Measurements from ENCODE around the gene TCTN1. TPM values are rescaled to one million over a fixed set of nuclear protein-coding genes. Genes with fewer than 3 reads are reported as not detected.

TCTN1 gene
- total RNA-seq, 1 experiment from 2014 or later = 27.0 TPM

- Histone ChIP-seq H3K4me2 (ENCODE audit: low read length) (no peak overlapping the region), H3K9me3 (ENCODE audit: control insufficient read depth in 1 of 2, insufficient read depth in 1 of 2, low read depth in 1 of 2, low read length in 2 of 2) (no peaks in the 10 kb centered on the region), H3K9me2 (ENCODE audit: insufficient read depth) (no peaks in the 10 kb centered on the region), H3K79me2 (ENCODE audit: insufficient read depth, low read length) (no peaks in the 10 kb centered on the region), H4K20me1 (ENCODE audit: insufficient read depth) (no peaks in the 10 kb centered on the region), H3K9ac (ENCODE audit: low read length) (no peak overlapping the region), H2AFZ (ENCODE audit: low read depth, low read length, poor library complexity, severe bottlenecking) (no peak overlapping the region), H3K4me3 (replicated peaks in 1 of 2; ENCODE audit: low read depth in 1 of 2, low read length in 2 of 2) (no peak overlapping the region), H3K27ac (ENCODE audit: low read depth, low read length) (no peak overlapping the region), H3K36me3 (ENCODE audit: control insufficient read depth in 1 of 2, insufficient read depth in 2 of 2, low read length in 2 of 2) (no peaks in the 10 kb centered on the region), H3K27me3 (ENCODE audit: insufficient read depth, low read length) (no peaks in the 10 kb centered on the region), H3K4me1 (ENCODE audit: control insufficient read depth in 1 of 2, insufficient read depth in 2 of 2, low read length in 2 of 2) (no peaks in the 10 kb centered on the region)
- DNase-seq (ENCODE audit: low read depth, low spot score) (no peak), ATAC-seq (no peak)
- BruUV-seq (replicated peaks) = no TSS peak
- ChIA-PET CTCF (no interaction called here), POLR2A (no interaction called here), RAD21 (ENCODE audit: low non-redundant PET in 1 of 2, low total read pairs in 2 of 2, uncharacterized antibody in 2 of 2, unreplicated experiment in 2 of 2) (no interaction called here)
- TF ChIP-seq MAX (IDR thresholded peaks at IDR 0.05) = no peak
- no peak for TF ChIP-seq SP1 (IDR thresholded peaks at IDR 0.05; ENCODE audit: low read depth)
- TF ChIP-seq SRF (IDR thresholded peaks at IDR 0.05; ENCODE audit: low read depth) = no peak
- no peak for TF ChIP-seq EZH2 (IDR thresholded peaks at IDR 0.05)
- TF ChIP-seq POLR2A (IDR thresholded peaks at IDR 0.05; ENCODE audit: borderline replicate concordance, extremely low read depth, insufficient read depth, insufficient read length) = no peak
- no peak for TF ChIP-seq JUND (IDR thresholded peaks at IDR 0.05)
- TF ChIP-seq CEBPB (IDR thresholded peaks at IDR 0.05; ENCODE audit: low read depth) = no peak
- TF ChIP-seq EGR1 (IDR thresholded peaks at IDR 0.05; ENCODE audit: low read depth) = no peak
- no peak for TF ChIP-seq CBX3 (IDR thresholded peaks at IDR 0.05; ENCODE audit: low read depth)
- intact Hi-C loops (cut with micrococcal nuclease) = no loop called here
Measured at GRCh38 chr12:110622582-110622981, 8.7 kb downstream of the TCTN1 start.

GRCh38 chr12:110627500-110628195 is 13.7 kb downstream of the TCTN1 start:
- TF ChIP-seq CEBPB (IDR thresholded peaks at IDR 0.05; ENCODE audit: low read depth) (no peak), SRF (IDR thresholded peaks at IDR 0.05; ENCODE audit: low read depth) (no peak), ZNF274 (IDR thresholded peaks at IDR 0.05; ENCODE audit: low read depth, low read length) (no peak), REST (IDR thresholded peaks at IDR 0.05; ENCODE audit: low read depth) (no peak), POLR2A (IDR thresholded peaks at IDR 0.05; ENCODE audit: borderline replicate concordance, extremely low read depth, insufficient read depth, insufficient read length) (no peak), RAD21 (IDR thresholded peaks at IDR 0.05; ENCODE audit: low read depth) (no peak), EGR1 (IDR thresholded peaks at IDR 0.05; ENCODE audit: low read depth) (no peak), YY1 (IDR thresholded peaks at IDR 0.05; ENCODE audit: extremely low read depth, insufficient replicate concordance, low read depth, low read length) (no peak), ATF3 (IDR thresholded peaks at IDR 0.05) (no peak), ZFX (IDR thresholded peaks at IDR 0.05) (no peak)
- H3K36me3 ChIP-seq (ENCODE audit: control insufficient read depth in 1 of 2, insufficient read depth in 2 of 2, low read length in 2 of 2) = no peaks in the 10 kb centered on the region; a peak in 1 of 4 replicates
- no TSS peak for BruUV-seq (replicated peaks)
- CTCF ChIA-PET = no interaction called here
- no peaks in the 10 kb centered on the region for H3K27me3 ChIP-seq (ENCODE audit: insufficient read depth, low read length)
- H3K9me3 ChIP-seq (ENCODE audit: control insufficient read depth in 1 of 2, insufficient read depth in 1 of 2, low read depth in 1 of 2, low read length in 2 of 2) = no peaks in the 10 kb centered on the region
- H3K9ac ChIP-seq (ENCODE audit: low read length) = no peak overlapping the region
- no peak overlapping the region for H3K4me3 ChIP-seq (replicated peaks in 1 of 2; ENCODE audit: low read depth in 1 of 2, low read length in 2 of 2)
- ATAC-seq = no peak
- H3K9me2 ChIP-seq (ENCODE audit: insufficient read depth) = no peaks in the 10 kb centered on the region
- no peak for DNase-seq (ENCODE audit: low read depth, low spot score)
- RAD21 ChIA-PET (ENCODE audit: low non-redundant PET in 1 of 2, low total read pairs in 2 of 2, uncharacterized antibody in 2 of 2, unreplicated experiment in 2 of 2) = no interaction called here
- H2AFZ ChIP-seq (ENCODE audit: low read depth, low read length, poor library complexity, severe bottlenecking) = no peak overlapping the region
- H3K79me2 ChIP-seq (ENCODE audit: insufficient read depth, low read length) = no peaks in the 10 kb centered on the region
- no peak overlapping the region for H3K4me2 ChIP-seq (ENCODE audit: low read length)
- POLR2A ChIA-PET = no interaction called here
- no peaks in the 10 kb centered on the region for H4K20me1 ChIP-seq (ENCODE audit: insufficient read depth)
- H3K27ac ChIP-seq (ENCODE audit: low read depth, low read length) = no peak overlapping the region
- H3K4me1 ChIP-seq (ENCODE audit: control insufficient read depth in 1 of 2, insufficient read depth in 2 of 2, low read length in 2 of 2) = no peaks in the 10 kb centered on the region
- intact Hi-C loops (cut with micrococcal nuclease) = no loop called here

Measured in HCT116 (cell line).